HG03571 (cell line): ENCODE measurements around the gene UPK3A.

ENCODE experiments used
- ATAC-seq: cut with Tn5 transposase; IDR thresholded peaks from one replicate; pipeline ENCODE4 v1.9.1; 2021; ENCODE audit not compliant: unreplicated experiment

The UPK3A gene

DNA sequence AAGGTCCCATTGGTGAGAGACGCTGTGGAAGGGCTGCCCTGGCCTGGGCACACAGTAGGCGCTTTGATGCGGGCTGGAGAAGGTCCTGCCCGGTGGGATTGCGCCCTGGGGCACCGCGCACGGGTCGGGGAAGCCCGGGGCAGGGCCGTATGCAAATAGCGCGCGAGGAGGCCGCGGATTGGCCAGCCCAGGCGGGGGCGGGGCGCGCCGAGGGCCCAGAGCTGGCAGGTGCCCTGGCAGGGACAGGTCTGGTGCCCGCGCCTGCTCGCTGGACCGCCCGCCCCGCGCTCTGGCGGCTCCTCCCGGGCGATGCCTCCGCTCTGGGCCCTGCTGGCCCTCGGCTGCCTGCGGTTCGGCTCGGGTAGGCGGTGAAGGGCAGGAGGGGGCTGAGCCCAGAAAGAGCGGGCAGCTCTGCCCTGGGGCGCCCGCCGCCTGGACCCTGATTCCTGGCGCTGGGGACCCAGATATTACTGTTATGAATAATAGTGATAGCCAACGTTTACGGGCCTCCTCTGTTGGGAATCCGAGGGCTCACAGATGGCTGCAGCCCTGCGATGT lies at the start of gene UPK3A:
Gene UPK3A (plus strand): TSS at position 245 of the 558 bp plus-strand sequence. CDS start 65 bp downstream, at position 310.
- no peak for ATAC-seq

DNA sequence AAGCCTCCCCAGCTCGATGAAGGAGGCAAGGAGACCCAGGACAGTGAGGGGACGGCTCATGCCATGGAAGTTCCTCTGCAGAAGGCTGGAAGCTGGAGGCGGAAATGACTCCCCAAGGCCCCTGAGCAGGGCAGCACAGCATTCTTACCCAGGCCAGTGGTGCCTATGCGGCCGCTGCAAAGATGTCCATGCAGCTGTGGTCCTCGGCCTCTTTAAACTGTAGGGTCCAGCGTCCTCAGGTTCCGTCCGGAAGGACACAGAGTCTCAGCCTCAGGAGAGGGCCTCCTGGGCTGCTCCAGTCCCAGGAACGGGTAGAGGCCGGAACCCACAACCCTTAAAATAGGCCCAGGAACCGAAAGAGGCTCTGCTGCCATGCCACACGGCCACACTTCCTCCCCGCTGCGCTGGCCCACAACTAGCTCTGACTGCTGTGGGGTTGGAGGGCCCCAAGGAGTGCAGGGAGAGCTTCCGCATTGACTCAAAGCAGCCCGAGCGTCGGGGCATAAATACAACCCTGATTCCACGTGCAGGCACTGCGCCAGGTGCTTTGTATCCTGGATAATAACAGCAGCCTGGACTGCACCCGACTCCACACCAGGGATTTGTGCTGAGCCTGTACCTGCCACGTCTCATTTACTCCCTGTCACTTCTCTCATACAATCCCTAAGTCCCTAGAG lies 49.5 kb upstream of the UPK3A start:
- ATAC-seq, result peak; percentile 70

DNA sequence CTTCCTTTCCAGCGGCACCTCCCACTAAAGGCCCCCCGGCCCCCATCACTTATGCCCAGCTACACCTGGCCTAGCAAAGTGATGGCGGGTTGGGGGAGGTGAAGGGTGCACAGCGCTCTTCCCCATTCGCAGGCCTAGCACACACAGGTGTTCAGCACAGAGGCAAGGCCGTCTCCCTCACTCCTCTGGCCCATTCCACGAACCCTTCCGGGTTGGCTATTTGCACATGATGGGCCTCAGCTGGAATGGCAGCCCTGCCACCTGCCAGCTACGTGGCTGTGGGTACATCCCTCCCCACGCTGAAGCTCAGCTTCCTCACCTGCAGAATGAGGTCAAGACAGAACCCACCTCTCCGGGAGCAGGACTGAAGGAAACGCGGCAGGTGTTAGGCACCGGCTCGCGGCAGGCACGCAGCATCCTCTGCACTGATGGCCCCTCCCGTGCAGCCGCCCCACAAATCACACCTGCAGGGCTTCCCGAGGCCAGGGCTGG lies 48.9 kb upstream of the UPK3A start:
- ATAC-seq, result peak; percentile 19

DNA sequence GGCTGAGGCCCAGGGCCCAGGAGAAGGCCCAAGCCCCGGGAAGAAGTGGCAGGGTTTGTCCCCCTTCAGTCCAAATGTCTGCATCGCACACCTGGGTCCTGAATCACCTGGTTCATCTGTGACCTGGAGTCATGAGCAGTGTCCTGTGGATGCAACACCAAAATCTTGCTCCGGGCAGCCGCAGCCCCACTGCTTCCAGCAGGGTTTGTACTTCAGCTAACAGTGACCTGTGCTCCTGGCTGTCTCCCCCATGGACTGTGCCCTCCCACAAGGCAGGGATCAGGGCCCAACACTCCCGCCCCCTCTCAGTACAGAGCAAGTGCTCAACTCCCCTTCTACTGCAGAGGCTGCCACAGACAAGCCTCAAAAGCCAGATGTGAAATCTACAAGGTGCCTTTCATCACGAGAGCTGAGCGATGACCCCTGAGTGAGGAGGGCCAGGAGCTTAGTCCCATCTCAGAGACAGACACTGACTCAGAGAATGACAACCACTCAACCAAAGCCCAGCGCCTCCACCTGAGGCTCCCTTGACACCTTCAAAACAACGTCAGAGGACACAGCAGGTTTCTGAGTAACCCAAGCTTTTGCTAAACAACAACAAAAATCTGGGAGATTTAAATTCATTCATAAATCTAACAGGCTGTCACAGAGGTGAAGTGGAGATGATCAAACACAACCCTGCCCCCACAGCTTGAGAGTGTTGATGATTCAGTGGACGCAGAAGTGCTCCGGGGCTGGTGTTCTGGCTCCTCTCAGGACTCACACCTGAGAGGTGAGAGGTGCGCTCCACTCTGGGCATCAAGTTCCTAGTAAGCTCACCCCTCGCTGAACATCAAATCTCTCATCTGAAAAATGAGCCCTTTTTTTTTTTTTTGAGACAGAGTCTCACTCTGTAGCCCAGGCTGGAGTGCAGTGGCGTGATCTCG lies 47.4 kb upstream of the UPK3A start:
- no peak for ATAC-seq

DNA sequence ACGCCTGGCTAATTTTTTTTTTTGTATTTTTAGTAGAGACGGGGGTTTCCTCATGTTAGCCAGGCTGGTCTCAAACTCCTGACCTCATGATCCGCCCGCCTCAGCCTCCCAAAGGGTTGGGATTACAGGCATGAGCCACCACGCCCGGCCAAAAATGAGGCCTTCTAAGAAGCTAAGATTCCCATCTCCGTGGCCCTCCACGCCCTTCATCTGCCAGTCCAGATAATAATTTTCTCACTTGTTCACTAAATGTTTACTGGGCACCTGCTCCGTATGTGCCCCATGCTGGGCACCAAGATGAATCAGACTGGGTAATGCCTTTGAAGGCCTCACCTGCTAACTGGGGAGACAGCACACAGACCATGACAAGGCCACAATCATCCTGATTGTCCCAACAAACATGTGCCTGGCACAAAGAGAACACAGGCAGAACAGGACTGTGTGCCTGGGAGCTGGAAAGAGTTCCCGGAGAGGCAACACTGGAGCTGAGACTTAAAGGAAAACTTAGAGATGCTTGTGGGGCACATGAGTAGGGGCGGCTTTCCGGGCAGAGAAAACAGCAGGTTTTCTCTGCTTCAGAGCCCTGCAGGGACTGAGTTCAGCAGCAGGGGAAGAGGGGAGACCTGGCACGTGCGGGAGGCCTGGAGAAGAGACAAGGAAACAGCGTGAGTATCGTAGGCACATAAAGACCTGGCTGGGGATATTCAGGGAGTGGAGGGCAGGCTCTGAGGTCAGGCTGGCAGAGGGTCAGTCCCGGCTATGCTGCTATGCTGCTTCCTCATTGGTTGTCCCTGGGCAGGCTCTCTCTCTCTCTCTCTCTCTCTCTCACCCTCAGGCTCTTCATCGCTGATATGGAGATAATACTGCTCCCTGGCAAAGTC lies 46.4 kb upstream of the UPK3A start:
- no peak for ATAC-seq

DNA sequence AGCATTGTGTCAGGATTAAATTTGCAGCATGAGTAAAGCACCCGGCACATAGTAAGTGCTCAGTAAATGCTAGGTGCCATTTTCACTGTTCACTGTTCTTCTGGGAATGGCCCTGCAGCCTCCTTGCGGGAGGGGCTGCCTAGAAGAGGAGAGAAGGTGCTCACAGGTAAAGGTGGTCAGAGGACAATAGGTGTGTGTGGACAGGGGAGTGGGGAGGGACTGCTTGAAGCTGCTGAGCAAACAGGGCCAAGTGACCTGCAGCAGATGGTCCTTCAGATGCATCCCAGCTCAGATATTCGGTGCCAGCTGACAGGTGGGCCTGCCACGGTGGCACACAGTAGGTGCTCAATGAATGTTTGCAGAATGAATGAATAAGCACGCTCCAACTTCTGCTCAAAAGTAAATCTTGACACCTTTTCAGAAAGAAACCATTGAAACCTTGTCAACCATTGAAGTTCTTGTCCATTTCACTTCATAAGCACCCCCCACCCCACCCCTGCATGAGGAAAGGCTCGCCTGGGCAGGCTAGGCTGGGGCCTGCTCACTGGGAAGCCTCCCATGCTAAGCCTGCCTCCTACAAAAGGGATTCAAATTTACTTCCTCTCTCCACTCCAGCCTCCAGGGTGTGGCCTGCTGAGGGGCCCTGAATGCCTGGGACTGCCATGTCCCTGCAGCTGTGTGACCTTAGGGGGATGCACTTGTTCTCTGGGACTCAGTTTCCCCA lies 45.6 kb upstream of the UPK3A start:
- ATAC-seq, result no peak

DNA sequence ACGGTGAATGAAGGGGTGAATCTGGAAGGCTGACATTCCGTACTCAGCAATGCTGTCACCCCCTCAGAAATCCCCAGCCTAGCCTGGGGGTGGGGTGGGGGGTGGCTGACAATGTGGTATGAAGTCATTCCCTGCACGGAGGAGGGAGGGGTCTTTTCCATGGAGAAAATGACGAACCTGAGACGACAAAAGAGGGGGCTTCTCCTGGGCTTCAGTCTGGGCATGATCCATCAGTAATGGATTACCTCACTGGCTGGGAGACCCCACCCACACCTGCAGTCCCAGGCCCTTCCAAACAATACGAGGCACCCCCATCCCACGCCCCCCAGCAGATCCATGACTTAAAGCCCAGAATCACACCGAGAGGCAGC lies 45.1 kb upstream of the UPK3A start:
- ATAC-seq, result no peak

DNA sequence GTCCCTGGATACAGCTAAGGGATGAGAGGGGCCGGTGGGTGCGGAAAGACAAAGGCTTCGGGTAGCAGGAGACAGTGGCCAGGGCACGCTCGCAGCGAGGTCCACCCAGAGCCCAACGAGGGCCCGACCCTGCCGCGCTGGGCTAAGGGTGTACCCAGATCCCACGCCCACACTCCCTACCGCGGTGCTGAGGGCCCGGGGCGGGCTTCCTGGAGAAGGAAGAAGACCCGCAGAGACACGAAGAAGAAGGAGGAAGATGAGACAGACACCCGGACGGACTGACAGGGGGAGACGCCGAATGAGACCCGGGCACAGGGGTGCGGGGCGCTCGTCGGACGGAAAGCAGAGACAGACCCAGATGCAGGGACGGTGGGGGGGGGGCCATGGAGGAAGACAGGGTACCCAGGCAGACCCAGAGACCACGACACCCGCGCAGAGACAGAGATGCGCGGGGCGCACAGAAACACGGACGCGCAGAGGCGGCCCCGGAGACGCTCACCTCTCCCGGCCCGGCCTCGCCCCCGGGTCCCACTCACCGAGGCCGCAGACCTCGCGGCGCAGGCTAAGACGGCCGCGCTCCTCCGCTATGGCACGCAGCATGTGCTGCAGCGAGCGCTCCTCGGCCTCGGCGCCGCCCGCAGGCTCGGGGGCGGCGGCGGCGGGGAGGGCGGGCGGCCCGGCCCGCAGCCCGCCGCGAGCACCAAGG lies 44.5 kb upstream of the UPK3A start:
- no peak for ATAC-seq

DNA sequence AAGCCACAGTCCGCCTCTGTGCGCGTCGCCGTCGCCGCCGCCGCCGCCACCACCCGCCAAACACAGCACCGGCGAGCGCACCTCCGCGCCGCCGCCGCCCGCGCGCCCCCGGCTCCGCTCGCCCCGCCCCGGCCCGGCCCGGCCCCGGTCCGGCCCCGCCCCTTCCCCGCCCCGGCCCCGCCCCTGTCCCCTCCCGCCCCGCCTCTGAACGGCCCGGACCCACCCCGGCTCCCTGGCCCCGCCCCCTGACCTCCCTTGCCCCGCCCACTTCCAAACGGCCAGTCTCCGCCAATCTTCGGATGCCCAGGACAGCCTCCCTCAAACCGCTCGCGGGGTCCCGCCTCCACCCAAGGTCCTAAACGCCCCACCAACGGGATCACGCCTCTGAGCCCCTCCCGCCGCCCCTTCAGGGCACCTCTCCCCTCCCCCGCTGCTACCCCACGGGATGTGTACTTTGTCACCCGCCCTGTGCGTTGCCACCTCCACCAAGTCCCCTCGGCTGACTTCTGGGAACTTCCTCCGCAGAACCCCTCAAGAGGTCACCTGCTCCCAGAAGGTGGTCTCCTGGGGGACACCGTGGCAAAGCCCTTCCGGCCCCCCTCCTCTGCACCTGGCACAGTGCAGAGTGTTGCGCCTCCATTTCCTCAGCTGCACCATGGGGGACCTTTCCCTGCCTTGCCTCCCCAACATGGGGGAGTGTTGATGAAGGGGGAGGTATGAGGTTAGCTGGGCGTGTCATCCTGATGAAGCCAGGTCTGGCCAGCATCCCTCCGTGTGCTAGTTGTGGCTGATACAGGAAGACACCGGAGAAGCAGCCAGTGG lies 43.7 kb upstream of the UPK3A start, which contains the start of gene KIAA0930:
Gene KIAA0930 (minus strand): TSS at position 85 of the 822 bp plus-strand sequence. CDS start 191 bp downstream, outside the sequence.
- ATAC-seq, result no peak

DNA sequence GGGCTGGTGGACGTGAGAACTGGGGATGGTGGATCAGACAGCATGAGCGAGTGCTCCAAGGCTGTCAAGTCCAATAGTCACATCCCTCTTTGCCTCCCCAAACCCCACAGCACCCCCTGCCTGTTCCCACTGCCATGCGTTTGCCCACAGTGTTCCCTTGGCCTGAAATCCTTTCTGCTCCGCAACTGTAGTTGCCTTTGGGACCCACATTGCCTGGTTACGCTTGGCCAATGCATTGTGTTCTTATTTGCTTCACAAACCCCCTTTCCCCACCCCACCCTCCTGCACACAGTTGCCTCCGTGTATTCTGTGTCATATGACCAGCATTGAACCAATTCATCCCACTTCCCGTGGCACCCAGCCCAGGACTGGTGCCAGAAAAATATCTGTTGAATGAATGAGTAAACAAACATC lies 42.0 kb upstream of the UPK3A start:
- no peak for ATAC-seq

DNA sequence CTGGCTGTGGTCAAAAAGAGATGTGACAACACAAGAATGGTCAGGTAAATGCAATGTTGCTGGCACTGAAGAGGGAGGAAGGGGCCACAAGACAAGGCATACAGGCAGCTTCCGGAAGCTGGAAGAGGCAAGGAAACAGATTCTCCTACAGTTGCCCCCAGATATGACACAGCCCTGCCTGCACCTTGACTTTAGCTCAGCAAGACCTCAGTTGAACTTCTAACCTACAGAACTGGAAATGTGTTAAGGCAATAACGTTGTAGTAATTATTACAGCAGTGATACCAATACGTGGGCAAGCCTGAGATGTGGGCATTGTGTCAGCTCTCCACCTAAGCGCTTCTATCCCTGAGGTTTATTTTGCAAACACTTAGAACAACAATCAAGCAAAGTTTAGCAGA lies 39.8 kb upstream of the UPK3A start:
- no peak for ATAC-seq

DNA sequence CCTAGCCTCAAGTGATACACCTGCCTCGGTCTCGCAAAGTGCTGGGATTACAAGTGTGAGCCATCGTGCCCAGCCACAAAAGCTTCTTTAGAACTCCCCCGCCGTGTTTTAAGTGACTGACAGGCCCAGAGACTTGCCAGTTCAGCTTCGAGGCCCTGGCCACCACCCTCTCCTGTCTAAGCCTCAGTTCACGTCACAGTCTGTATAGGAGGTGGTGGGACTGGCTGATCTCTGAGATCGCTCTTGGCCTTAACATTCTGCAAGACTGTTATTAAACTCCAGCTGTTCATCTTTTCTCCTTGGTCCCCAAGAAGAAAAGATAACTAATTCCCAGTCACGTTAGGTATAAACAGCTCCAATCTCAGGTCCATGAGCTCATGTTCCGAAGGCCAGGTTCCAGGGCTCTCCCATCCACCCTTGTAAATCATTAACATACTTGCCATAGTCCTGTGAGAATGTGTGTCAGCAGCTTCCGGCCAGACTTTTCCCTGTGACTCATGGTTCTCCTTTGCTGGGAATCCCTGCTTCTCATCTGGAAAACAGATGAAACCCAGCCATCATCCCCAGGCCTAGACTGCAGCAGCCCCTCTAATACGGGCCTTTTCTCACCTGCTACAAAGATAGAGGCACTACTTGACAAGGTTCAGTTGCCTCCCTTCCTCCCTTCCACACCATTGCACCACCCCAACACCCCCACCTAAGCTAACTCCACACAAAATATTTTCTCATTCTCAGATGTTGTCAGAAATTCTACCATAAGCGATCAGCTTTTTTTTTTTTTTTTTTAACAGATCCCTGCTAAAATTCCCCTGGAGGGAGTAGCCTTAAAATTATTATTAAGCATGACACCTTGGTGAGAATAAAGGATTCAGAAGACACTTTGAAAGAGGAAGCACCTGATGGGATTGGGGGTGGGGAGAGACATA lies 38.4 kb upstream of the UPK3A start:
- no peak for ATAC-seq

DNA sequence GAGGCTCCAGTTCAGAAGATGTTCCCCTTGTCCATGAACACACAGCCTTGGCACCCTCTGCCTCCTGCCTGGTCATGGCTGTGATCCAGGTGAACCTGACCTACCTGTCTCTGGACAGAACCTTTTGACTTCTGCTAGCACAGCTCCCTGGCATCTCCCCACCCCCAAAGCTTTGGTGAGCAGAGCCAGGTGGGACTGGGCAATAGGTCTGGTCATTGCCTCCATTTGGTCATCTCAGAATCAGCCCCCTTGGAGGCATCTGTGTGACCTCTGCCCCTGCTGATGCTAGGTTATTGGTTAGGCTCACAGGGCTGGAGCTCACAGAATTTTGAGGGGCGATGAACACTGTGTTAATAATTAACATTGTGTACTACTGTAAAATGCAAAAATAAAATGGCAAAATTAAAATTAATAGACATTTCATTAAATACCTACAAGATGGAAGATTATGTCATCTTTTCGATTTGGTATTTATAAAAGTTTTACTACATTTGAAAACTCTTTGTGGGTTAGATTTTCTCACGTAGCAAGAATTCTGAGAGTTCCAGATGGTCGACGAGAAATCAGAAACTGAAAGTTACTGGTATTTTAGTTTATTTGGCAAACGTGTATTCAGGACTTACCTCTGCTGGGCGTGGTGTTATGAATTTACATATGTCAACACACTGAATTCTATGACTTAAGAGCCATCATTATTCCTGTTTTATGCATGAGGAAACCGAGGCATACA lies 35.8 kb upstream of the UPK3A start:
- ATAC-seq, result no peak

DNA sequence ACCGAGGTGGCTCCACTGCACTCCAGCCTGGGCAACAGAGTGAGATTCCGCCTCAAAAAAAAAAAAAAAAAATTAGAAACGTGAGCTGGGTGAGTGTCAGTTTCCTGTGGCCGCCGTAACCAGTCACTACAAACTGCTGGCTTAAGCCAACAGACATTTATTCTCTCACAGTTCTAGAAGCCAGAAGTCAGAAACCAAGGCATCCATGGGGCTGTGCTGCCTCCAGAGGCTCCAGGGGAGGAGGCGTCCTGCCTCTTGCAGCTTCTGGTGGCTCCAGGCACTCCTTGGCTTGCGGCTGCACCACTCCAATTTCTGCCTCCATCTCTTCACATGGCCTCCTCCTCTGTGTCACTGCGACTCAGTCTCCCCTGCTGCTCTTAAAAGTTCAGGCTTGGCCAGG lies 32.9 kb upstream of the UPK3A start:
- no peak for ATAC-seq

DNA sequence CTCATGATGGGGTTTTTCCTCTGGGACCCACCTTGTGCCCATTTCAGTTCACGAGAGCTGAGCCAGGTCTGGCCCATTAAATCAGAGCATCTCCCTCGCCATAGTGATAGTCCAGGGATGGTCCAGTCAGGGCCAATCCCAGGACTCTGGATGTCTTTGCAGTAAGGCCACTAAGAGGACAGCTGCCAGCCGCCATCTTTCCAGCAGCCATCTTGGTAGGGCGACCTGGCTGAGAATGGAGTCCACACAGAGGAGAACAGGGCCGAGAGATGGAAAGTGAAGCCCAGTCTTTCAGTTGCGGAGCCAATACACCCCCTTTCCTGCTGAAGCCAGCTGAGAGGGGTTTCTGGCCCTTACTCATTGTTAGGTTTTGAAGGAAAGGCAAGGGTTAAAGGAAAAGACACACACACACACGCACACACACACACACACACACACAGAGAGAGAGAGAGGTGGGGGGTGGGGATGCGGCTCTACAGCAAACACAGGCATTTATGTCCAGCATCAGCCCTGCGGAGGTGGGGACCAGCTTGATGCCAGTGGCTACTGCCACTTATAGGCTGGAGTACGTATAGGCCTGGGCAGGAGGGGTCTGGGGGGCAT lies 31.6 kb upstream of the UPK3A start:
- no peak for ATAC-seq

DNA sequence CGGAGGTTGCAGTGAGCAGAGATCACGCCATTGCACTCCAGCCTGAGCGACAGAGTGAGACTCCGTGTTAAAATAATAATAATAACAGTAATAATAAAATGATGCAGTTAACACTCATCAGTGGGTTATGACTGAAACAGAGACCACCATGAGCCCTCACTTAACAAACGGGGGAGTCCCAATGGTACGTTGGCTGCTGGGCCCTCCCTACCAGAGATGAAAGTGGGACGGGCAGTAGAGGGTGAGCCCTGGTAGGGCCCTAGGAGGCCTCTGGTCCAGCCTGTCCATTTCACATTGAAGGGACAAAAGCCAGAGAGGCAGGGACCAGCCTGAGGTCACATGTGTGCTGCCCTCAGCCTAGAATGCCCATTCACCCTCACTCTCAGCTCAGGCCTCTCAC lies 30.4 kb upstream of the UPK3A start:
- ATAC-seq, result no peak
